NAMALWA (cell line): Measurements from ENCODE around the gene TCAP.

ENCODE experiments used
- DNase-seq: peaks from one replicate; pipeline ENCODE4 v3.0.0-alpha.2; 2015; ENCODE audit warnings: low spot score

Gene TCAP

GRCh38 chr17:39629494-39629880 lies 35.7 kb upstream of the TCAP start:
- no peak for DNase-seq

- no peak for DNase-seq
These were observed 35.3 kb upstream of the TCAP start for GRCh38 chr17:39629898-39630297.

DNA sequence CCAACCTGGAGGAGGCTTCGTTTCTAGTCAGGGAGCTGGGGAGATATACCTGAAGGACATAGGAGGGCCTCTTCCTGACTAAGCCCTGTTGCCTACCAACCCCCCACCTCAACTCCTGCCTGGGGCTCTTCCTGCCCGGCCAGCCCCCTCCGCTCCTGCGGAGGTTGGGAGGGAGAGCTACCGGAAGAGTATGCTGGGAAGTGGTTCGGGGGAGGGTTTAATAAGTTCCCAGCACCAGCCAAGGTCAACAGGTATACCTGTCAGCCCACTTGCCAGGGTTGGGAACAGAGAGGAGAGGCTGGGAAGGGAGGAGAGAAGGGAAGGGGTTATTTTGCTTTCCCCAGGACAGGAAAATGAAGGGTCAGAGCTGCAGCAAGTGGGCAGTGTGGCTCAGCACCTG lies 33.7 kb upstream of the TCAP start:
- DNase-seq: no peak

DNA sequence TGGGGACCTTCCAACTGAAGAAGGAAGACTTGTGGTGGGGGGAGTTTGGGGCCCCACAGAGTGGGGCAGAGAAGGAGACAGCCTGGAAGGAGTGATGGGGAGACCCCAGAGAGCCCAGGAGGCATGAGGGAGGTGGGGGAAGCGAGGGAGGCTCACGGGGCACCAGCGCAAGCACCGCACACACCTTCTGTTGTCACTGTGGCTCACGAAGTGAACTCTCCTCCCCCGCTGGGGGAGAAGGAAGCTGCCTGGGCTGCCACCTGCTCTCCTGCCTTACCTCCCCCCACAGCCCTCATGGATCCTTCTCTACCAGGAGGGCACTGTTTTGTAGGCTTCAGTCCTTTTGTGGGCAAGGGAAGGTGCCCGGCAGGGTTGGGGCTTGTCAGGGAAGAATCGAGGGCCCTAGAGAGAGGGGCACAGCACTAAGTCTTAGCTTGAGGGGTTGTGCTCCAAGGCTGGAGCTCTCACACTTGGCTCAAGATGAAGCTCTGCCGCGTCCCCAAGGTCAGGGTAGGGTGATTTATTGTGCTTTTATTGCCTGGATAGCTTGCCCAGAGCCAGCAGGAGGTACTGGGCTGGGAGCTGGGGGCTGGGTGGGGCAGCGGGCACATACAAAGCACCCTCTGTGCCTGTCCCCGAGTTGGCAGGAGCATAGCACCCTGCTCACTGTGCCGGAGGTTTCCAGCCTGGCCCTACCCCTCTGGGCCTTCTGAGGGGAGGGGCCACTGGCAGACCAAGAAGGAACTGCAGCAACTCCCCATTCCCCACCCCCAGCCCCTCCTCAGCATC lies 32.8 kb upstream of the TCAP start:
- no peak for DNase-seq

DNA sequence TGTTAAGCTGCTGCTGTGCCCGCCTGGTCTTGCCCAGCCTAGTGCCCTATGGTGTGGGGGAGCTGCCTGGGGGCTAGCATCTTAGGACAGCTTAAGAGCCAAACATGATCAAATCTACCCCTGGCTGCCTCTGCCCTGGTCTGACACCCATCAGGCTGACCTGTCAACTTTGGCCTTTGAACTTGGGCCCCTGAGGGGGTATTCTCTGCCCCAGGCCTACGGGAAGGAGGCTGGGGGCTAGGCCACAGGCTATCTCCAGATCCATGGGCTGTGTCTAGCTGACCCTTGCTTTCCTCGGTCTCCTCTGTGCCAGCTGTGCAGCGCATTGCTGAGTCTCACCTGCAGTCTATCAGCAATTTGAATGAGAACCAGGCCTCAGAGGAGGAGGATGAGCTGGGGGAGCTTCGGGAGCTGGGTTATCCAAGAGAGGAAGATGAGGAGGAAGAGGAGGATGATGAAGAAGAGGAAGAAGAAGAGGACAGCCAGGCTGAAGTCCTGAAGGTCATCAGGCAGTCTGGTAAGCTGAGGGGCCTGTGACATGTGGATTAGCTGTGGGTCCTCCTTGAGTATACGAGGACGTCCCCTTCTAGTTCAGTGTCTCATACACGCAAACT lies 31.5 kb upstream of the TCAP start:
- DNase-seq: no peak

- DNase-seq: peak; percentile 67
These were observed 30.7 kb upstream of the TCAP start for GRCh38 chr17:39634384-39634871.

DNA sequence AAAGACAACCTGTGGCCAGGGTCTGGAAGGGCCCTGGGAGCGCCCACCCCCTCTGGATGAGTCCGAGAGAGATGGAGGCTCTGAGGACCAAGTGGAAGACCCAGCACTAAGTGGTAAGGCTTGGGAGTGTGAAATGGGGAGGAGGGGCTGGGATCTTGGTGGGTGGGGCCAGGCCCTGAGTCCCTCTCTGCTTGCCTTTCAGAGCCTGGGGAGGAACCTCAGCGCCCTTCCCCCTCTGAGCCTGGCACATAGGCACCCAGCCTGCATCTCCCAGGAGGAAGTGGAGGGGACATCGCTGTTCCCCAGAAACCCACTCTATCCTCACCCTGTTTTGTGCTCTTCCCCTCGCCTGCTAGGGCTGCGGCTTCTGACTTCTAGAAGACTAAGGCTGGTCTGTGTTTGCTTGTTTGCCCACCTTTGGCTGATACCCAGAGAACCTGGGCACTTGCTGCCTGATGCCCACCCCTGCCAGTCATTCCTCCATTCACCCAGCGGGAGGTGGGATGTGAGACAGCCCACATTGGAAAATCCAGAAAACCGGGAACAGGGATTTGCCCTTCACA lies 29.5 kb upstream of the TCAP start:
- DNase-seq: no peak

GRCh38 chr17:39636587-39636926 lies 28.6 kb upstream of the TCAP start:
- DNase-seq: no peak

GRCh38 chr17:39636927-39637736 lies 28.0 kb upstream of the TCAP start, which contains the start of gene STARD3:
STARD3 (plus strand) TSS chr17:39637144; CDS start chr17:39653532, 16,388 bp downstream.
- peak; percentile 91 for DNase-seq

DNA sequence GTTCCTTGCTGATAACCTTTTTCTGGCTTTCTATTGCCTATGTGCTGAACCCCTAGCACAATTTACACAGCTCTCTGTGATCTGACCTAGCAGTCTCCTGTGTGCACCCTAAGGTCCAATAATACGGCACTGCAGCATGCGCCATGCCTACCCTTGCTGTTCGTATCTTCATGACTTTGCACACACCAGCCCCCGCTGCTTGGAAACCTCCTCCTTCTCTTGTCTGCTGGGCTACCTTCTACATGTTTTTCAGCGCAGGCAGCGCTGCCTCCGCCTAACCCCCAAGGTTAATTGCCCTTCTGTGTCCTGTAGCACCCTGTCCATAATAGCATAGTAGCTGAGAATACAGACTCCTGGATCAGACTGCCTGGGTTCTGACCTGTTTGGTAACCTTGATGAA lies 26.8 kb upstream of the TCAP start:
- no peak for DNase-seq

GRCh38 chr17:39639043-39639442 lies 26.1 kb upstream of the TCAP start:
- DNase-seq: no peak

- no peak for DNase-seq
These were observed 25.3 kb upstream of the TCAP start for GRCh38 chr17:39639566-39640458.

DNA sequence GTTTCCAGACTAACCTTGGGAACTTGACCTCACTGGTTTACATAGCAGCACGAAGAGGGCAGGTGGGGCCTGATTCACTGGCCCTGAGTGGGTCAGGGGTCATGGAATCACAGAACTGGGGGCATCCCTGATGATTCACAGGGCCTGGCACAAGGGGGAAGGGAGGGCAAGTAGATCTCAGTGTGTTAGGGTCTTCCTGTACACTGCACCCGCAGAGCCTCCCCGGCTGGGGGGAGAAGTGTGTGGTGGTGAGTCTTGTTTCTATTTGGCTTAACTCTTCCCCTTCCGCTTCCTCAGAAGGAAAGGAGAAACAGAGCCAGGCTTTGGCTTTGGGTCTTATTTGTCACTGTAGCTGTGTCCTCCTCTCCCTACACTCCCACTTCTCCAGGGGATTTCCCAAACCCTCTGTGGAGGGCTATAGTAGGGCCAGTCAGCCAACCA lies 24.5 kb upstream of the TCAP start:
- no peak for DNase-seq

DNA sequence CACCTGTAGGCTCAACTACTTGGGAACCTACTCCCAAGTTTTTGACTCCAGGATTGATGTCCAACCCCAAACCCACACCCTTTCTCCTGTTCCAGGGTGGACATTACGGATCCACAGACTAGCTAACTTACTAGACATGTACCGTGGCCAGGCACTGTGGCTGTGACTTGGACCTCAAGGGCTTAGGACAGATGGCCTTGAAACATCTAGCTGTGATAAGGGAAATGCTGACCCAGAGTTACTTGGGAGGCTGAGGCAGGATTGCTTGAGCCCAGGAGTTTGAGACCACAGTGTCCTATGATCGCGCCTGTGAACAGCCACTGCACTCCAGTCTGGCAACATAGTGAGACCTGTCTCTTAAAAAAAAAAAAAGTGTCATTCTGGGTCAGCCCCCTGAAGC lies 24.1 kb upstream of the TCAP start:
- DNase-seq: no peak

DNA sequence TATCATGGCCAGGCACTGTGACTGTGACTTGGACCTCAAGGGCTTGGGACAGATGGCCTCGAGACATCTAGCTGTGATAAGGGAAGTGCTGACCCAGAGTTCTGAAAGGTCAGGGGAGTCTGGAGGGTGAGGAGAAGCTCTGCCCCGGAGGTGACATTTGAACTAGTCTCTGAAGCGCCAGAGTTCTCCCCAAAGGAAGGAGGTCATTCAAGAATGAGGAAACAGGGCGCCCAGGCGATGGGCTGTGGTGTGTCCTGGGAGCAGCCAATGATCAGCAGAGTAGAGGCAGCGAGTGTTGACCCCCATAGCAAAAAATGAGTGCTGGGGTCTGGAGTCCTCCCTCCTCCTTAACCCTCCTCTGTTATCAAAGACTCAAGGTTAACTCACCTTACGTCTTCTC lies 23.3 kb upstream of the TCAP start:
- DNase-seq: no peak

- DNase-seq: no peak
These were observed 22.7 kb upstream of the TCAP start for GRCh38 chr17:39642291-39643074.

- no peak for DNase-seq
These were observed 21.9 kb upstream of the TCAP start for GRCh38 chr17:39643271-39643670.

DNA sequence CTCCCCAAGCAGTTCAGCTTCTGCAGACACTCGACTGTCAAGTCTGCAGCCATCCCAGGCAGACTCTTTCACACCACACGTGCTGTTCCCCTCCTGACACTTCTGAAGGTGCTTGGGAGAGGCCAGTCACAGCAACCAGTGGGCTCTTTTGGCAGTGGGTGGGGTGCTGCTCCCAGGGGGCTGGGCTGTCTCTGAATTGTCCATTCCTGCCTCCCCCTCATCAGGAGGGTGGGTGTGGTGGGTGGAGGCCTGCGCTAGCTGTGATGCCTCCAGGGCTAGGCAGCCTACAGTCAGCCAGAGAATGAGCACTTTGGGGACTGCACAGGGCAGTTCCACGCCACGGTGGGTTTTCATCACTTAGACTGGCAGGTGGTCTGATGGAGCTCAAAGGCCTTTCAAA lies 17.9 kb upstream of the TCAP start:
- no peak for DNase-seq

GRCh38 chr17:39648616-39649366 lies 16.4 kb upstream of the TCAP start:
- no peak for DNase-seq

DNA sequence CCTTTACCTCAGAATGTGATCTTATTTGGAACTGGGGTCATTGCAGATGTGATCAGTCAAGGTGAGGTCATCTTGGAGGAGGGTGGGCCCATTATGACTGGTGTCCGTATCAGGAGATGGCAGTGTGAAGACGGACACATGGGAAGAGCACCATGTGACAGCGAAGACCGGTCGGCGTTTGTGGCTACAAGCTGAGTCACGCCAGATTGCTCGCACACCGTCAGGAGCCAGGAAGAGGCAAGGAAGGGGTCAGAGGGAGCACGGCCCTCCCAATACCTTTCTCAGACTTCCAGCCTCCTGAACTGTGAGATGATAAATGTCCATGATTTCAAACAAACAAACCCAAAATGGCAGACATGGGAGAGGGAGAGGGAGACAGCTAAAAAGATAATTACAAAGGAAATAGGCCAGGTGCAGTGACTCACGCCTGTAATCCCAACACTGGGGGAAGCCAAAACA lies 15.0 kb upstream of the TCAP start:
- DNase-seq: no peak
